Activated CD8-positive, alpha-beta memory T cell treated with anti-CD3 and anti-CD28 coated beads for 4 hours (primary cell): ENCODE data around the gene MBNL1.
"Not testable (repeated sequence)": the region's sequence is repeated elsewhere in the genome, so short reads cannot be mapped to it uniquely, and the experiment has no call there.

Experiments
- DNase-seq, 2 donors: peaks; one replicate each; pipeline ENCODE4 v3.0.0-alpha.2; 2020; ENCODE audit warnings: low read depth in 2 of 2

MBNL1 gene

DNA sequence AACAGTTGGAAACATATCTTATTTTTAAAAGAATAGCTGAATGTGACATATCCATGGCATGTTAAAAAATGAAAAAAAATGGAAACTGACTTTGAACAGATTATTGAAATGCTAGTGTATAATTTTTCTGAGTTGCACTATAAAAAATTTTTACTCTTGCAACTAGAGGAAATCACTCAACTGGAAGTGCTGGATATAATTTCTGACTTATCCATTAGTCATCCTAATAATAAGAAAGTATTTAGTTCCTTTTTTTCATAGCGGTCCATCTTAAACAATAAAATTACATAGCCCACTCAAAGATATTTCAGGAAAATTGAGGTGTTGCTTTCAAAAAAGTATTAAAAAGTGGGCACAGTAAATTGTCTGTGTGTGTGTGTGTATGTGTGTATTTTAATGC, 80.7 kb downstream of the MBNL1 start:
- no peak for DNase-seq

DNA sequence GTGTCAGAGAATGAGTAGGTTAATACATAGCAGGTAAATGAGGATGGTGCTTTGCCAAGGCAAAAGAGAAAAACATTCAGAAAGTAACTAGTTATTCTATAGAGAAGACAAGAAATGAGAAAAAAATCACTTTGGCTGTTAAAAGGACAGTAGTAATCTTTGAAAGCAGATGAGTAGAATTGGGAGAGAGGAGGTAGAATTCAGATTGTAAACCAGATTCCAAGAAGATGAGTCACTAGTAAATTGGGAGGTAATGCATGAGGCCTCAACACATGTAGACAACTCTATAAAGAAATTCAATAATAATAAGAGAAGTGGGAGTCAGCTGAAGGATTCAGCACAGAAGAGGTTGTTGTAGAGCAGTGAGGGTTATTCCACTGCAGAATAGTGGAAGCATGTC, 81.4 kb downstream of the MBNL1 start:
- DNase-seq, result no peak

DNA sequence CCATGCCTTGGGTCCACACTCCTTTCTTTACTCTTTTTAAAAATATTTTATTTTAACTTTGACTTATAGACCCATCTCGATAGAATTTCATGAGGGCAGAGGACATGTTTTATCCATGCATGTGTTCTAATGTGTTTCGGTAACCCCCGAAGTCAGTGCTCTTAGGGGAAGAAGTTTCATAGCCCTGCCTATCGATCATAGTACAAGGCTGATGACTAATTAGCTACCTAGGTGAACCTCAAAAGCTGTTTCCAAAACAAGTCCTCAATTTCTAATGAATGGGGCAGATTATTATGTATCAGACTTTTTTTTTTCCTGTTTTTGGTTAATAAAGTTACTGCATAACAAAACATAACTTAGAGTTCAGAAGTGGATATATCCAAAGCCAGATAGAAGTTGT, 82.0 kb downstream of the MBNL1 start:
- no peak for DNase-seq

DNA sequence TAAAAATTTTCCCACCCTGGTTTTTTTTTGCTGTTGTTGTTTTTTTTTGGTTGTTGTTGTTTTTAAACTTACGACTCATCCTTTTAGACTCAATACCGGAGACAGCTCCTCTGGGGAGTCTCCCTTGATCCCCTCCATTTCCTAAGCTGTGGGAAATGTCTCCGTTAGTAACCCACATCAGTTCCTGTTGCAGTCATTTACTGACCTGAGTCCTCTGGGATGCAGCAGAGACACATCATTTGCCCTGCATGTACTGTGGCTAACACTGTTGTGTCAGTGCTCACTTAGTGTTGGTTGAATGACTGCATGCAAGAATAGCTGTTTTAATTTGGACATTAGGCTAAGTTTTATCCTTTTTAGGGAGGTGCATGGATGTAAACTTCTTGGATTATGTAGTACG, 83.8 kb downstream of the MBNL1 start:
- no peak for DNase-seq

DNA sequence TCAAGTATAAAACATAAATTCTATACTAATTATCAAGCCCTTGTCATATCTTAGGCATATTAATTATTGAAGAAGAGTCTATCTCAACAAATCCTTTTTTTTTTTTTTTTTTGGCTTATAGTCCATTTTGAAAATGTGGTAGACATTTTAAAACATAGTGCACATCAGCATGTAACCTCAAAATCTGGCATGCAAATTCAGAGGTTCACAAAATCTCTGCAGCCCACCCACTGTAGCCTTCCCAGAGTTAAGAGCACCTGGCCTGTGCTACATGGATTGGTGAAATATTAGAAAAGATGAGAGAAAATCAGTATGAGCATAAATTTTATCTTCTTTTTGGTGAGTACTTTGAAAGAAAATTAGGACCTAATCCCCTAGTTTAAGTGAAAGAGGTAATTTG, 84.8 kb downstream of the MBNL1 start:
- no peak for DNase-seq

DNA sequence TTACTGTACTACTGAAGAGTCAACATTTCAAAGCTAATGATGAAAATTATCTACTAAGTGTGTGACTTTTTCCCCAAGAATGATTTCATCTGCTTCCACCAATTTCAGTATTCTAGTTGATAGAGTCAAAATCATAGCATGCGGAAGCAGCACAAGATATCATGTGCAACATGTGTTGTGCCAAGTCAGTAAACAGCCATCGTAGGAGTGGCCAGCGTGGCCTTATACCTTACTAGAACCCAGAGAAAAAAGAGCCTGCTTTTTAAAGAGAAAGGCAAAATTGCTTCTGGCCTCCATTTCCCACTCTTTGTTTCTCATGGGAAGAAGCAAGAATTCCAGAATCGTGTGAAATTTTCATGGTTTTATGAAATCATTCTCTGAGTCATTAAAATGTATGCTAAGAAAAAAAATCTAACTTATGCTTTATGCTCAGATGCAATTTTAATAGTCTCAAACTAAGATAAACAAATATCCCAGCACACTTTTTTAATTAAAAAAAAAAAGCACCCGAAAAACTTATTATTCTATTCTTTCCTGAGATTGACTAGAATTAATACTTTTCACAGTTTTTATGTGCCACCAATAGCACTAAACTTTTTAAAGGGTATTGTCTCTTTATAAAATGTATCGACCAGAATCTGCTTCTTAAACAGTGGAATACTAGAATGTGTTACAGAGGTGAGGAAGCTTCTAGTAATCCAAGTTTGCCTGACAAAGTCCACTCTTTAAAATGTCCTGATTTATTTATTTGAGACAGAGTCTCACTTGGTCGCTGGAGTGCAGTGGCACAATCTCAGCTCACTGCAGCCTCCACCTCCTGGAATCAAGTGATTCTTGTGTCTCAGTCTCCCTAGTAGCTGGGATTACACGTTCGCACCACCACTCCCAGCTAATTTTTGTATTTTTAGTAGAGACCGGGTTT, 87.3 kb downstream of the MBNL1 start:
- no peak for DNase-seq

DNA sequence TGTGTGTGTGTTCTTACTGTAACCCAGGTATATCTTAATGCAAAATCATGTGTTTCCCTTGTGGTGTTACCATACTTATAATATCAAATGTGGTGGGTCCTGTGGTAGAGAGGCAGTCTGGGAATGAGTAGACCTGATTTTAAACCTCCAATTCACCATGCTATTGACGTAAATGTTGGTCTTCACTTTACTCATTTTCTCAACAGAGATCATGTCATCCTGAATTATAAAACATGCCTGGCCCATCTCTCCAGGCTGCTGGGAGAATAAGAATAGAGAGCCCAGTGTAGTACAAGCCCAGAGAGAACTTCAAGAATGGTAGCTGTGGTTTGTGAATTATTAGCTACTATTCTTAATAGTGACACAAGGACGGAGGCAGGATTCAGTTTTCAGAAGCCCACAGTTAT, 88.1 kb downstream of the MBNL1 start:
- no peak for DNase-seq

DNA sequence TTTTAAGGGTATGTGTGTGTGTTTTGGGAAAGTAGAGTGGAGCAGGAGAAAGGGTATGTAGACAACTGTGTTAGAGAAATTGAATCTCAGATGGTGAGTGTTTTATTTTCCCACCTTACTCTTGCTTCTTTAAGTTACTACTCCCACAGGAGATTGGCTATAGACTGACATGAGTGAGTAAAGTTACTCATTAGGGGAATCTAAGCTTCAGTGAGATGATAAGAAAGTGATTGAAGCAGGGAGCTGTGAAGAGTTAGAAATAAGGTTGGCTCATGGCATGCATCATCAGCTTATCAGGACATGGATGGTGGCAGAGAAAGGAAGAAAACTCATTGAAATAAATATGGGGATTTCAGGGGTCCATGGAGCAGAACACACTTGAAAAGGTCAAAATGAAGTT, 88.9 kb downstream of the MBNL1 start:
- DNase-seq, result no peak

DNA sequence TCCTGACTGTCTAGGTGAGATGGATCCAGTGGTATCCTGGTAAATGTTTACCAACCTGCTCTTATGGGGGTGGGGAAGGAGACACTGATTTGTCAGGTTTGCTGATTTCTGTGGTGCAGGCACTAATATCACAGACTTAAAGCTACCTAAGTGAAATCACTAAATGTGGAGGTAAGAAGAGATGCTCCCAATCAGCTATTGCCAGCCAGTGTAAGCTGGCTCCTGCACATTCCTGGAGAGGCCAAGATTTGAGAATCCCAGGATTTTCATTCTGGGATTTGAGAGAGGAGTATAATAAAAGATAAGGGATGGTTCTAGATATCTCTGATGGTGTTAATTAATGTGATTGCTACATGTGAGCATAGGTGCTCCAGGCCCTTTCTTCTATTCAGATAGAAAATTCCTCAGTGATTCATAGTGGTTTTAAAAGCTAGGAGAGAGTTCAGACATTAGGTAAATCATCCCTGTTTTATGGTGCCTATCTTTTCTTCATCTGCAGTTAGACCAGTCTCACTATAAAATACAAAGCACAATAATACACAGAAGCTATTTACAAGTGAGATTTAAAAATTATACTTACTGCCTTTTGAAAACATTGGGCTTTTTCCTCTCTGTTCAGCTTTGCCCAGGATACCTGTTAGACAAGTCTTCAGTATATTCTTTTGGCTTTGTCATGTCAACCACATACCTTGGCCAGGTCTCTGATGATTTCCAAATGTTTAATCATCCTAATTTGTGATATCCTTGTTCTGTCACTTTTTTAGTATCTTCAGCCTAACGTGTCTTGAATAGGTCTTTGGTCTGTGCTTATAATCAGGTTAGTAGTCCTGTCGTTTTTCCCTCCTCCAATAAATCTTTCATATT, 90.9 kb downstream of the MBNL1 start:
- no peak for DNase-seq

DNA sequence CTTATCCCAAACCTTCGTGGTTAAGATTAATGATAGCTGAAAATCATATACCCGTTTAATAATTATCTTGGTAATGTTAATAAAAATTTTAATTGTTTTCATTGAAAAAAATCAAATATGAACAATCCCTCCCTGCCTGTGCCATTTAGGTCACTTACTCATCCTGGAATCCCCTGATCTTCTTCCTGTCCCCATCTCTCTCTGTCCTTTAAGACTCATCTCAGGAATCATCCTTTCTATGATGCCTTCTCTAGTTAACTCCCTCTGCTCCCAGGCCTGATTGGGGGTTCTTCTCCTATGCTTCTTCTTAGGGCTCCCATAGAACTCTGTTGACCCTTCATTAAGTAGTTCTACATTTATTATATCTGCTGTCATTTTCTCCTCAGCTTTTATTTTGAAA, 91.6 kb downstream of the MBNL1 start:
- DNase-seq, result no peak

DNA sequence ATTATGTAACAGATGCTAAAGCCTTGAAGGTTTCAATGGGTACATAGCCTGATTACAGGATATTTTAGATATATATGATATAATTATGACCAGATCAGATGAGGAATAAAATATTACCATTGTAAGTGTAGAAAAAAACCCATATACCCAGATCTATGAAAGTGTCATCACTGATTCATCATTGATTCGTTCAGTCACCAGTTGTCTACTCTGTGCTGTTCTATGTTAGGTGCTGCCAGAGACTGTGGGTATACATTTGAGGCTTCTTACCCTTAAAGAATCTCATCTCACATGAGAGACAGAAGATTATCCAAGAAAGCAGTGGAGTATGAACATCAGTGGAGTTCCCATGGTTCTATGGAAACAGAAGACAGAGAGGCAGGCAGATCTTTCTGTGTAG, 92.2 kb downstream of the MBNL1 start:
- DNase-seq, result no peak

DNA sequence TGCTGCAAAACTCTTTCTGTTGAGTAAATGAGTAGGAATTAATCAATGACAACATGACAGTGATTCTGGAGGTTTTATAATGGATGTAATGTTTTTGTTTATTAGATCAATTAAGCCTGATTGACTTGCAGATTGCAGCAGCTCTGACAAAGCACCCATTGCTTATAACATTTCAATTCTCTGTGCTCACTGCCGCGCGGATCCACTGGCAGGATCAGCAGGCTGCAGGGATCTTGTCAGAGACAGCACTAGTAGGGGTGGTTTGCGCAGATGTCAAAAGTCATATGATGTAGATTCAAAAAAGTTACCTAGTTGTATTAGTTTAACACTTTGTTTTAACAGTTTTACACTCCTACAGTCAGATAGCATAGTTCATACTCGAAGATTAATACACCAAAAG, 93.4 kb downstream of the MBNL1 start:
- DNase-seq, result no peak

DNA sequence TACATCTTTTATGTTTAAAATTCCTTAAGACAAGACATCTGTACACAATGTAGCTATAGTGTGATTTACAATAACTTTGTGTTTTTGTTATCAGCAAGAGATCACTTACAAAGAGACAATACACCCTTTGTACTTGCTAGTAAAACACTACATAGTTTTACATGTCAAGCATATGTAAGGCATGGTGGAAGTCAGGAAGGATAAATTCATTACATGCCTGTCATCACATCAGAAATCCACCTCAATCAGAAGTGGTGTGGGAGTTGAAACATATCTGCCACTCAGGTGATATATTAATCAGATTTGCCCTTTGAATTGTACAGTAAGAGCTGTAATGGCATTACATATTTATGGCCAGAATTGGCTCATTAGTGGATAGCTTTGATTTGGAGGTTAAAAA, 95.5 kb downstream of the MBNL1 start:
- no peak for DNase-seq

DNA sequence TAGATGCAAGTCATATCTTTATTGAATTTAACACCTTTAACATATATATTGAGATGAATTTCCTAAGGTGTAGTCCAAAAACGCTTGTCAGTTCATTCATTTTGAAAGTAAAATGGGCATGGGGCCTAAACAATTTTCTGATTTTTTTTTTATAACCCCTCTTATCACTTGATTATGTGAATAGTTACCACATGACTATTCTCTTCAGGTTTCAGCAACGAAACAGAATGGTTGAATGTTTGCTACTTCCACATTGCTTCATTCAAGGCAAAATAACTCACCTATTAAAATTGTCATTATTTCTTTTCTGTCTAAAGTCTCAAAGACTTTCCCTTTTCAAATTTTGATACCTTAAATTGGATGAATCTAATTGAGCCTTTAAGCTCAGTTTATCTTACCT, 96.4 kb downstream of the MBNL1 start:
- DNase-seq, result no peak

DNA sequence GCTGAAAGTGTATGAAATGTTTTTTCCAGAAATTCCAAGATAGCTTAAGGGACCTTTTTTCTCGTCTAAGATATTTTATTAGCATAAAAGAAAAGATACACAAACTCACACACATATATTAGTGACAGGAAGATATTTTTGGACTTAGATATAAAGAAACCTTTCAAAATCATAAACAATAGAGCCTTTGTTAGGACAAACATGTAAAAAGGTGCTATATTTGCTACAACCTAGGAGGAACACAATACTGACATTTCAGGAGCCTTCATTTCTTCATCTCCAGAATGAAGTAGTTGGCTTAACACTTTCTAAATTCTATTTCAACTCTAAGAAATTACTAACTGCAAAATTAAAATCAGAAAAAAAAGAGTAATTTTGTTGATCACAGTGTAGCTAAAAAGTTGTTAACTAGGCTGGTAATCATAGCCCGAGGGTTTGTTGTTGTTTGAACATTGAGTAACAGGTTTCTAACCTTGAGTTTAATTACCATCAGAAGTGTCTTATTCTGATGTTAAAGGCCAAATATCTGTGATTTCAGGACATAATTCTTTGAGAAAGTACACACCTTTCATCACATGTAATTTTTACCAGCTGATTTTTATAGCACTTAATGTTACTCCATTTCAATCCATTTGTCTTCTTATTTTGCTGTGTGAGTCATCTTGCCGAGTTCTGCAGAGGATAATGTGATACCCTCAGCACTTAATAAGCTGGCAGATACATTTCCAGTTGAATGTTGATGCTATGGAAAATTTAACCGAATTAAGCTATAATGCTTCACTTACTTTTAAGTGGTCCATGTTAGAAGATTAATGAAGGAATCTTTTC, 97.3 kb downstream of the MBNL1 start:
- DNase-seq, result no peak

DNA sequence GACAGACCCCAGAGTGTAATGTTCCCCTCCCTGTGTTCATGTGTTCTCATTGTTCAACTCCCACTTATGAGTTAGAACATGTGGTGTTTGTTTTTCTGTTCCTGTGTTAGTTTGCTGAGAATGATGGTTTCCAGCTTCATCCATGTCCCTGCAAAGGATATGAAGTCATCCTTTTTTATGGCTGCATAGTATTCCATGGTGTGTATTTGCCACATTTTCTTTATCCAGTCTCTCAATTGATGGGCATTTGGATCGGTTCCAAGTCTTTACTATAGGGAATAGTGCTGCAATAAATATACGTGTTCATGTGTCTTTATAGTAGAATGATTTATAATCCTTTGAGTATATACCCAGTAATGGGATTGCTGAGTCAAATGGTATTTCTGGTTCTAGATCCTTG, 98.5 kb downstream of the MBNL1 start:
- DNase-seq, result not testable (repeated sequence)

DNA sequence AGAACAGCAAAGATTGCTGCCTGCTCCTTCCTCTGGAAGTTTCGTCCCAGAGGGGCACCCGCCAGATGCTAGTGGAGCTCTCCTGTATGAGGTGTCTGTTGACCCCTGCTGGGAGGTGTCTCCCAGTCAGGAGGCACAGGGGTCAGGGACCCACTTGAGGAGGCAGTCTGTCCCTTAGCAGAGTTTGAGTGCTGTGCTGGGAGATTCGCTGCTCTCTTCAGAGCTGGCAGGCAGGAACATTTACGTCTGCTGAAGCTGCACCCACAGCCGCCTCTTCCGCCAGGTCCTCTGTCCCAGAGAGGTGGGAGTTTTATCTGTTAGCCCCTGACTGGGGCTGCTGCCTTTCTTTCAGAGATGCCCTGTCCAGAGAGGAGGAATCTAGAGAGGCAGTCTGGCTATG, 103.9 kb downstream of the MBNL1 start:
- not testable (repeated sequence) for DNase-seq

DNA sequence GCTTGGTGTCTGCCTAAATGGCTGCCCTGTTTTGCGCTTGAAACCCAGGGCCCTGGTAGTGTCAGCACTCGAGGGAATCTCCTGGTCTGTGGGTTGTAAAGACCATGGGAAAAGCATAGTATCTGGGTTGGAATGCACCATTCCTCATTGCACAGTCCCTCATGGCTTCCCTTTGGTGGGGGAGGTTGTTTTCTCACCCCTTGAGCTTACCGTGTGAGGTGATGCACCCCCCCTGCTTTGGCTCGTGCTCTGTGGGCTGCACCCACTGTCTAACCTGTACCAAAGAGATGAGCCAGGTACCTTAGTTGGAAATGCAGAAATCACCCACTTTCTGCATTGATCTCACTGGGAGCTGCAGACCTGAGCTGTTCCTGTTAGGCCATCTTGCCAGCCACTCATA, 104.7 kb downstream of the MBNL1 start:
- DNase-seq, result no peak

DNA sequence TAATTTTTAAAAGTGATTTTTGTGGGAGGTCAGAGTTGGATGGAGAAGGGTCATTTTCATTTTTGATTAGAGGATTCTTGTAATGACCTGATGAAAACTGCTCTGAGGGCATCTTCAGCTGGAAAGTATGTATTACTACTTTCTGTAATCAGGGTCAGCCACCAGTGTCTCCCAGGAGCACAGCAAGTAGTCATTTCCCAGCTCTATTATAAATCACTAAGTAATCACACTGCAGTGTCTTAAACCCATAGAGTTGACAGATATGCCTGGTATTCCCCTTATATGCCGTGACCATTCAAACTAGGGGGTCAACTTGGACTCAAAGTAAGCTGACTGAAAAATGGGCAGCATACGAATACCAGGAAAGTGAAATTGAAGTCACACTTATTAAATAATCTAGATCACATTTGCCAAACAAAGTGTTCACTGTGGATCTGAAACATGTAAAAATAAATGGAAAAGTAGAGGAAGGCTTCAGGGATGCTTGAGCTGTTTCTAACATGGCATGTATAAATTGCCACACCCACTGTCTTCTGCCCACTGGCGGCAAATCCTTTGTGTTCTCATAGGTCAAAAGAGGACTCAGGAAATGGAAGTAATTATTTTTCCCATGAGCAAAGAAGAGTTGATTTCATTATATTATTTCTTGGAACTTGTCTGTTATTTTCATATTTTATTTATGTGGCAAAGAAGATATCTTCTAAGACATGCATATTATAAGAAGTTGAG, 105.7 kb downstream of the MBNL1 start:
- no peak for DNase-seq

DNA sequence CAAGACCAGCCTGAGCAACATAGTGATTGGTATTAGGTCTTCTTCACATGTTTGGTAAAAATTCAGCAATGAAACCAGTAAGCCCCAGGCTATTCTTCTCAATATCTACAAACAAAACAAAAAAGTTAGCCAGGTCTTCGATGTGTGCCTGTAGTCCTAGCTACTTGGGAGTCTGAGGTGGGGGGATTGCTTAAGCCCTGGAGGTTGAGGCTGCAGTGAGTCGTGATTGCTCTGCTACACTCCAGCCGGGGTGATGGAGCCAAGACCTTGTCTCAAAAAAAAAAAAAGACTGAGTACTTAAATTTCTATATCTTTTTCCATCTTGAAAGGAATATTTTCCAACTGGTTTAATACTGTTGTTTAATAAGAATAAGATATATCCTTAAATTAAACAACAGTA, 106.8 kb downstream of the MBNL1 start:
- no peak for DNase-seq
